ENCODE measurements around the gene DENND11.
A peak's percentile ranks its signal among the peaks of the same experiment; 100 is the strongest.

DENND11 gene

GRCh38 chr7:141676618-141677017, 25.3 kb downstream of the DENND11 start:
- DNase-seq: no peak

- no peak for DNase-seq
Measured at GRCh38 chr7:141675436-141676215, 26.3 kb downstream of the DENND11 start.

- DNase-seq: no peak
Measured at GRCh38 chr7:141674702-141675101, 27.3 kb downstream of the DENND11 start.

- no peak for DNase-seq
Measured at GRCh38 chr7:141674171-141674671, 27.7 kb downstream of the DENND11 start.

- no peak for DNase-seq
Measured at GRCh38 chr7:141673346-141673745, 28.6 kb downstream of the DENND11 start.

GRCh38 chr7:141671705-141672496, 30.1 kb downstream of the DENND11 start:
- no peak for DNase-seq

GRCh38 chr7:141668853-141669252, 33.1 kb downstream of the DENND11 start:
- no peak for DNase-seq

GRCh38 chr7:141666071-141666470, 35.9 kb downstream of the DENND11 start:
- DNase-seq: no peak

- DNase-seq: no peak
Measured at GRCh38 chr7:141665208-141666035, 36.5 kb downstream of the DENND11 start.

GRCh38 chr7:141664450-141664849, 37.5 kb downstream of the DENND11 start:
- no peak for DNase-seq

GRCh38 chr7:141663081-141663849, 38.7 kb downstream of the DENND11 start:
- no peak for DNase-seq

GRCh38 chr7:141660259-141660658, 41.7 kb downstream of the DENND11 start:
- DNase-seq: no peak

GRCh38 chr7:141659501-141659900, 42.5 kb downstream of the DENND11 start:
- DNase-seq: no peak

GRCh38 chr7:141654551-141654950, 47.4 kb downstream of the DENND11 start:
- peak; percentile 75 for DNase-seq

- no peak for DNase-seq
Measured at GRCh38 chr7:141652691-141653090, 49.3 kb downstream of the DENND11 start.
